Putamen (tissue), 1 donor: ENCODE data around the gene ZFYVE19.

Source experiments
- DNase-seq: peaks from one replicate; pipeline ENCODE4 v3.0.0-alpha.2; 2016; ENCODE audit warnings: low spot score

Gene ZFYVE19

GRCh38 chr15:40815042-40815698 lies 8.3 kb downstream of the ZFYVE19 start:
- DNase-seq, result no peak

- DNase-seq, result no peak
Observed at GRCh38 chr15:40819048-40819447, 12.2 kb downstream of the ZFYVE19 start.

GRCh38 chr15:40821195-40821594 lies 14.3 kb downstream of the ZFYVE19 start:
- DNase-seq, result no peak

- no peak for DNase-seq
Observed at GRCh38 chr15:40823572-40824343, 16.9 kb downstream of the ZFYVE19 start.

- DNase-seq, result no peak
Observed at GRCh38 chr15:40825661-40826422, 19.0 kb downstream of the ZFYVE19 start.

- no peak for DNase-seq
Observed at GRCh38 chr15:40826423-40827075, 19.7 kb downstream of the ZFYVE19 start.

- no peak for DNase-seq
Observed at GRCh38 chr15:40828447-40829036, 21.7 kb downstream of the ZFYVE19 start, which contains the start of gene PPP1R14D. Gene PPP1R14D, minus strand, starts transcription at chr15:40828708. Its CDS starts 67 bp downstream, at chr15:40828641.

- DNase-seq, result no peak
Observed at GRCh38 chr15:40829115-40829514, 22.2 kb downstream of the ZFYVE19 start.

GRCh38 chr15:40830884-40831283 lies 24.0 kb downstream of the ZFYVE19 start:
- DNase-seq, result no peak

- no peak for DNase-seq
Observed at GRCh38 chr15:40831861-40832260, 25.0 kb downstream of the ZFYVE19 start.

GRCh38 chr15:40832903-40833302 lies 26.0 kb downstream of the ZFYVE19 start:
- no peak for DNase-seq

- DNase-seq, result no peak
Observed at GRCh38 chr15:40836020-40836419, 29.1 kb downstream of the ZFYVE19 start.

GRCh38 chr15:40838756-40839155 lies 31.9 kb downstream of the ZFYVE19 start:
- no peak for DNase-seq

GRCh38 chr15:40841741-40842140 lies 34.9 kb downstream of the ZFYVE19 start:
- DNase-seq, result no peak

- no peak for DNase-seq
Observed at GRCh38 chr15:40843261-40843884, 36.5 kb downstream of the ZFYVE19 start.

GRCh38 chr15:40843885-40844695 lies 37.2 kb downstream of the ZFYVE19 start, which contains the start of gene SPINT1:
Gene SPINT1, plus strand, starts transcription at chr15:40844048. Its CDS starts 507 bp downstream, at chr15:40844555.
- DNase-seq, result no peak

GRCh38 chr15:40844696-40845030 lies 37.8 kb downstream of the ZFYVE19 start:
- DNase-seq, result no peak

GRCh38 chr15:40845036-40845435 lies 38.1 kb downstream of the ZFYVE19 start:
- no peak for DNase-seq

- DNase-seq, result no peak
Observed at GRCh38 chr15:40845511-40846284, 38.8 kb downstream of the ZFYVE19 start.

- DNase-seq, result no peak
Observed at GRCh38 chr15:40846841-40847222, 39.9 kb downstream of the ZFYVE19 start.
